ENCODE data around the gene CCDC149.

CCDC149 gene

DNA sequence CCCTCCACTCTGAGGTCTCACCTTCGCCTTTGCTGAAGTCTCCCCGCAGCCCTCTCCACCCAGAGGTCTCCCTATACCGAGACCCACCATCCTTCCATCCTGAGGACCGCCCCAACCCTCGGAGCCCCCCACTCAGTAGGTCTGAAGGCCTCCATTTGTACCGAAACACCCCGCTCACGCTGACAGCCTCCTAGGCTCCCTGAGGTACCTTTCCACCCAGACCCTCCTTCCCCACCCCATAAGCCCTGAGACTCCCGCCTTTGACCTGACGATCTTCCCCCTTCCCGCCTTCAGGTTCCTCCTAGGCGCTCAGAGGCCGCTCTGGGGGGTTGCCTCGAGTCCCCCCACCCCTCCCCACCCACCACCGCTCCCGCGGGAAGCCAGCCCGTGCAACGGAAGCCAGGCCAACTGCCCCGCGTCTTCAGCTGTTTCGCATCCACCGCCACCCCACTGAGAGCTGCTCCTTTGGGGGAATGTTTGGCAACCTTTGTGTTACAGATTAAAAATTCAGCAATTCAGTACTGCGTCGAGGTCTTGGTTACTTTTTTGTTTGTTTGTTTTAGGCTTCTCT, 112.4 kb downstream of the CCDC149 start:
- no peak for DNase-seq (ENCODE audit: low read depth)

DNA sequence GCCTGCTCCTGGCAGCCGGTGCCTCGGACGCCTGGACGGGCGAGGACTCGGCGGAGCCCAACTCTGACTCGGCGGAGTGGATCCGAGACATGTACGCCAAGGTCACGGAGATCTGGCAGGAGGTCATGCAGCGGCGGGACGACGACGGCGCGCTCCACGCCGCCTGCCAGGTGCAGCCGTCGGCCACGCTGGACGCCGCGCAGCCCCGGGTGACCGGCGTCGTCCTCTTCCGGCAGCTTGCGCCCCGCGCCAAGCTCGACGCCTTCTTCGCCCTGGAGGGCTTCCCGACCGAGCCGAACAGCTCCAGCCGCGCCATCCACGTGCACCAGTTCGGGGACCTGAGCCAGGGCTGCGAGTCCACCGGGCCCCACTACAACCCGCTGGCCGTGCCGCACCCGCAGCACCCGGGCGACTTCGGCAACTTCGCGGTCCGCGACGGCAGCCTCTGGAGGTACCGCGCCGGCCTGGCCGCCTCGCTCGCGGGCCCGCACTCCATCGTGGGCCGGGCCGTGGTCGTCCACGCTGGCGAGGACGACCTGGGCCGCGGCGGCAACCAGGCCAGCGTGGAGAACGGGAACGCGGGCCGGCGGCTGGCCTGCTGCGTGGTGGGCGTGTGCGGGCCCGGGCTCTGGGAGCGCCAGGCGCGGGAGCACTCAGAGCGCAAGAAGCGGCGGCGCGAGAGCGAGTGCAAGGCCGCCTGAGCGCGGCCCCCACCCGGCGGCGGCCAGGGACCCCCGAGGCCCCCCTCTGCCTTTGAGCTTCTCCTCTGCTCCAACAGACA, 113.1 kb downstream of the CCDC149 start:
- no peak for DNase-seq (ENCODE audit: low read depth)

DNA sequence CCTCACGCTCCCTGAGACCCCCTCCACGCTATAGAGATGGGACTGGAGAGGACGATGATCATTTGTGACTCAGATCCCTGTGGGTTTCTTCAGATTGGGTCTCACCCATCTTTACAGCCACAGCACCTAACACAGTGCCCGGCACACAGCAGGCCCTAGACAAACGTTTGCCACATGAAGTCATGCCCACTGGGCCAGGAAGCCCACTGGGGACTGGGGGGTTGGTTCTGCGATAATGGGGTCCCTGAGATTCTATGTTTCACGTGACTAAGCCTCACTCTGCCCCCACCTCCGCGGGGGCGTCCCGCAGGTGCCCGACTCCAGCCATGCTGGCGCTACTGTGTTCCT, 113.7 kb downstream of the CCDC149 start:
- no peak for DNase-seq (ENCODE audit: low read depth)

DNA sequence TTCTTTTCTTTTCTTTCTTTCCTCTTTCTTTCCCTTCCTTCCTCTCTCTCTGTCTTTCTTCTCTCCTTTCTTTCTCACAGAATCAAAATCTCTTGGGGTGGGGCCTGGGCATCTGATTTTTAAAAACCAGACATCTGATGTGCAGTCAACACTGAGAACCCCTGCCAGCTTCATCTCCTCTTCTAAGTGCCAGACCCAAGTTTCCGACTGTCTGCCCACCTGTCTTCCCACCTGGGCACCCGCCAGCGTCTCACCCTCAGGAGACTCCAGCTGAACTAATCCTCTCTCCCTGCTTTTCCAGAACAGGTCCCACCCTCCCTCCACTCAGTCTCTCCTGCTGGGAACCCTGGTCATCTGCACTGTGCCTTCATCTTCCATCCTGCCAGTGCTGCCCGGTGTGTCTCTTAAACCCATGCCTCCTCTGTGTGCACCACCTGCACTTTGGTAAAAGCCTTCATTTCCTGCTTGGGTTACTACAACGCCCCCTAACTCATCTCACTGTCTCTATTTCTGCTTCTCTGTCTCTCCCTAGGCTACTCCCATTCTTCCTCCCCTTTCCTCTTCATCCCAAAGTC, 114.7 kb downstream of the CCDC149 start:
- no peak for DNase-seq (ENCODE audit: low read depth)

DNA sequence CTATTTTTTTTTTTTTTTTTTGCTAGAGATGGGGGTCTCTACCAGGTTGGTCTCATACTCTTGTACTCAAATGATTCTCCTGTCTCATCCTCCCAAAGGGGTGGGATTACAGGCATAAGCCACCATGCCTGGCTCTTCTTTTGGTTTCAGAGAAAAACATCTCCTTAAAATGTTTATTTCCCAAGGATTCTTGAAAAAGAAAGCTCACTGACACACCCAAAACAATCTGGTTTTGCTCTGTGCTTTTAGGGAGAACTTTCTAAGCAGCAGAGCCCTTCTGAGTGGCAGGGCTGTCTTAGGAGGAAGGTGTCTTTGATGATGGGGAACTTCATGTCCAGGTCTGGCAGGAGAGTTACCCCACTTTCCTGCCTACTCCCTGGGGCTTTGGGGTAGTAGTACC, 116.2 kb downstream of the CCDC149 start:
- no peak for DNase-seq (ENCODE audit: low read depth)

DNA sequence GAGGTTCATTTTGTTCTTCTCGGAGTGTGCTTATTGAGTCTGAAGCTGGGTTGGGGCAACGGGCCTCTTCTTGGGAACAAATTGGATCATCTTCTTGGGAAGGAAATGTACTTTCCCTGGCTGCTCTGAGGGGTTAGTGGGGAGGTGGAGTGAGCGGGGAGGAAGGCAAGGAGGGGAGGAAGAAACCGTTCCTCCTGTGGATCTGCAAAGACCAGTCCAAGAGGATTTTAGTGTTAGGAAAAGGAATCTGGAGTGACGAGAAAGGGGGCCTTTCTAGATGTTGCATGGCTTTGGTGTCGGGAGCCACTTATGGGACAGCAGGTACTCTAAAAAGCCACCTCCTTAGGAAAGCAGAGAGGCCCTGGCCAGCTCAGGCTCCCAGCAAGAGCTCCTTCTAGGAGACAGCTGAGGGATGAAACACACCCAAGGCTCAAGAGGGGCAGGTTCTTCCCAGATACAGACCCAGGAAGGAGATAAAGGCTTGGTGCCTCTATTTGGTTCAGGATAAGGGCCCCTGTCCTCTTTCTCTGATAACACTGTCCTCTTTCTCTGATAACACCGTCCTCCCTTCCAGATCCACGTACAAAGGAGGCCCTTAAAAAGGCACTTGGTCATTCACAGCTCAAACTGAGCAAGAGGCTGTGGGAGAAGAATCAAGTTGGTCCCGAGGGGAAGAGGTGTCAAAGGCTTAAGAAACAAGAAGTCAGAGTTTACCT, 117.0 kb downstream of the CCDC149 start:
- DNase-seq (ENCODE audit: low read depth), result no peak

DNA sequence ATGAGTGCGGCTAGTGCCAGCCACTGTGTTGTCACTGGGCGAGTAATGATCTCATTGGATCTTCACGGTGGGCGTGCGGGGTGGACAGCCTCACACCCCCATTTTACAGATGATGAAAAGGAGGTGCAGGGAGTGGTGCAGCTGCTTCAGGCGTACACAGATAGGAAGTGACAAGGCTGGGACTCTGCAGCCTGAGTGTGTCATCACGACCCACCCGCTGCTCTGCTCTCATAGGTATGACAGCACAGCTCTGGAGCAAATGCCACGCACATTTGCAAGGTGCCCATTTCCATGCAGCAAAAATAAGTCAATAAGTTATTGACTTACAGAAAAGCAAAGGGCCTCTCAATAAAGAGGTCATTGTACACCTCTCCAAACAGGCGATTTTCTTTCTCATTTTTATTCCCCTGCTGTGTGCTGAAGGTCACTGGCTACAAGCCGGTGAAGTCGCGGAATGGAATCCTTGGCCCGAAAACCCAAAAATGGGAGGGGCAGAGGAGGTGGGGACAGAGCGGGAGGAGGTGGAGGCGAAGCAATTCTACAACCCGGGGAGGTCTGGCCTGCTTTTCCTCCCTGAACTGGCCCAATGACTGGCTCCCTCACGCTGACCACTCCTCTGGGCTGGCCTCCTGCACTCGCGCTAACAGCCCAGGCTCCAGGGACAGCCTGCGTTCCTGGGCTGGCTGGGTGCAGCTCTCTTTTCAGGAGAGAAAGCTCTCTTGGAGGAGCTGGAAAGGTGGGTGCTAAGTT, 117.8 kb downstream of the CCDC149 start, which contains the start of gene SOD3:
SOD3 (plus strand) TSS at position 658 of the 750 bp plus-strand sequence. CDS start 3,949 bp downstream, outside the sequence.
- DNase-seq (ENCODE audit: low read depth), result no peak

DNA sequence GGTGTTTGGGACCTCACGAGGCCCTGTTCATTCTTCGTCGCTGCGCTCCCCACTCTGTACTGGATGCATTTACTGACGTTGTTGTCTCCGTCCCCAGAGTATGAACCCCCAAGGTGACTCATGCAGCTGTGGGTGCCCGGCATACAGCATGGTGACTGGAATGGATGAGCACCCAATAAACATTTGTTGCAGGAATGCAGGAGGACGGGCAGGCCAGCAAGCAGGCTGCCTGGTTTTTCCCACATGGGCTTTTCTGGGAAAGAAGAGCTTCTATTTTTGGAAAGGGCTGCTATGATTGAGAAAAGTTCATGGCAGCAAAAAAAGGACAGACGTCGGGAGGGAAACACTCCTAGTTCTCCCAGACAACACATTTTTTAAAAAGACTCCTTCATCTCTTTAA, 118.4 kb downstream of the CCDC149 start:
- no peak for DNase-seq (ENCODE audit: low read depth)

DNA sequence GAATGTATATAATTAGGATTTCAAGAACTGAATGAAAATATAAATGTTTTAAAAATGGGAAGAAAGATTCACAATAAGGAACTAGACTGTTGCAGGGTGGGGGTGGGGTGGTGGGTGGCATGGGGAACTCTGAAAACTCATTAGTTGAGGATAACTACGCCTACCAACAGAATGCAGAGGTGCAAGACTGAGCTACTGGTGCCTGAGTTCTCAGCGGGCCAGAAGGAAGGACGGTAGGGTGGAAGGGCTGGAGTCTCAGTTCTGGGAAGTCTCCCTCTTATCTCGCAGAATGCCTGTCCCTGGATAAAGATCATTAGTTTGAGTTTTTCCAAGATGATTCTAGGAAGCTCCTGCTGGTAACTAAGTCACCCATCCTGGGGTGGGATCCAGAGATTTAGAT, 118.8 kb downstream of the CCDC149 start:
- no peak for DNase-seq (ENCODE audit: low read depth)

DNA sequence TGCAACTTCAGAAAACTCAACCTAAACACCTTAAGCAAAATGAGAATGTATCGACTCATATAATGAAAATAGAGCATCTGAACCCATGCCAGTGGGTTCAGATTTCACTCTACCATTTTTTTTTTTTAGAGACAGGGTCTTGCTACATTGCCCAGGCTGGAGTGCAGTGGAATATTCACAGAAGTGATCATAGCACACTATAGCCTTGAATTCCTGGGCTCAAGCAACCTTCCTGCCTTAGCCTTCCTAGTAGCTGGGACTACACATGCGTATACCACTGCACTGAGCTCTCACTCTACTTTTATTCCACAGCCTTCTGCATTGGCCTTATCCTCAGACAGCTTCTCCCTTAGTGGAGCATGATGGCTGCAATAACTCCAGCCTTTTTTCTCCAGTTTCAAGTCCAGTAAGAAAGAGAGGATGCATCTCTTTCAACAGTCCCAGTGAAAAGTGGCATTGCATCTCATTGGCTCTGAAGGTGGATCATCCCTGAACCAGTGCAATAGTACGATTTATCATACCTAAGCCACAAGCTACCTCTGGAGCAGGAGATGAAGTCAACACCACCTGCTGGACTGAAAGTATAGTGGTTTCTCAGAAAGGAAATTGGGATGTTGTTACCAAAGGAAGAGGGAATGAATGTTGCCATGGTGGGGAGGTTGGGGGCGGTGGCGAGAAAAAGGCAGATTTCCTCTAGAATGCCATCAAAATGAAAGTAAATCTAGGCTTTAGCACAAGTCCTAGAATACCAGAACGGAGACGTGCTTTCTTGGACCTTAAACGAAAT, 119.4 kb downstream of the CCDC149 start:
- no peak for DNase-seq (ENCODE audit: low read depth)

DNA sequence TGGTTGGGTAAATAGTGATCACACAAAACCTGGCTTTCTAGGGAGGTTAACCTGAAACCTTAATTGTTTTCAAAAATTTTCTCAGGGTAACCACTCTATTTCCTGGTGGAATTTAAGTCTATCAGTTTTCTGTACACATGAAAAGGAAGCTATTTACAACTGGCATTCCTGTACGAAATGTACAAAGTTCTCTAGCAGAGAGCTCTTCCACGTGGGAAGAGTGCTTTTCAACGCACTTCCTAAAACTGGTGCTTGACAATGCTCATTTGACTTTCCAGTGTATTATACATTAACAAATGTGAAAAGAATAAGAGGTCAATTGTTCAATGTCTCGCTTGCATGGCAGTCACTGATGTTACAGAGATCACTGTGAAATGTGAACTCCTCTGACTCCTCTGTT, 120.3 kb downstream of the CCDC149 start:
- no peak for DNase-seq (ENCODE audit: low read depth)

DNA sequence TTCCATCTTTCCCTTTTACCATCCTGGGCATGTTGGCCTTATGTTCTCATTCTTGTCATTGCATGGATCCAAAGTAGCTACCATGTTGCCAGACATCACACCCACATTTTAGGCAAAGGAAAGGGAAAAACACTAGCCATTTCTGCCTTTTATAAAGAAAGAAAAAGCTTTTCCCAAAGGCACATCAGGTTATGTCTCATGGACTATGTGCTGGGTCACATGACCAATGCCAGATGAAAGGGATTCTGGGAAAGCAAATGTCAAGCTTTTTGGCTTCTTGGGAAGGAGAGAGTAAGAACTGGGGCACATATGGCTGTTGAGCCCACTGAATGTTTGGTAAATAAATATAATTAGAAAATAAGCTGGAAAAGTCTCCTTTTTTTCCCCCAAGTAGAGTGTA, 121.8 kb downstream of the CCDC149 start:
- no peak for DNase-seq (ENCODE audit: low read depth)

DNA sequence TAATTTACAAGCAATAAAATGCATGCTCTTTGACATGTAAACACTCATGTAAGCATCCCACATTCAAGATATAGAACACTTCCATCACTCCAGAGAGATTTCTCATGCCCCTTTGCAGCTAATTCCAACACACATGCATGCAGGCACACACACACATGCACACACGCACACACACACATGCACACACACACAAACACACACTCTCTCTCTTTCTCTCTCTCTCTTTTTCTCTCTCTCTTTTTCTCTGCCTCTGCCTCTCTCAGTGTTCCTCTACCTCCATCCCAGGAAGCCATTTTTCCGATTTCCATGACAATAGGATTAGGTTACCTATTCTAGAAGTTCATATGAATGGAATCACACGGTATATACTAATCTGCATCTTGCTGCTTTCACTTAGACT, 129.3 kb downstream of the CCDC149 start:
- no peak for DNase-seq (ENCODE audit: low read depth)

DNA sequence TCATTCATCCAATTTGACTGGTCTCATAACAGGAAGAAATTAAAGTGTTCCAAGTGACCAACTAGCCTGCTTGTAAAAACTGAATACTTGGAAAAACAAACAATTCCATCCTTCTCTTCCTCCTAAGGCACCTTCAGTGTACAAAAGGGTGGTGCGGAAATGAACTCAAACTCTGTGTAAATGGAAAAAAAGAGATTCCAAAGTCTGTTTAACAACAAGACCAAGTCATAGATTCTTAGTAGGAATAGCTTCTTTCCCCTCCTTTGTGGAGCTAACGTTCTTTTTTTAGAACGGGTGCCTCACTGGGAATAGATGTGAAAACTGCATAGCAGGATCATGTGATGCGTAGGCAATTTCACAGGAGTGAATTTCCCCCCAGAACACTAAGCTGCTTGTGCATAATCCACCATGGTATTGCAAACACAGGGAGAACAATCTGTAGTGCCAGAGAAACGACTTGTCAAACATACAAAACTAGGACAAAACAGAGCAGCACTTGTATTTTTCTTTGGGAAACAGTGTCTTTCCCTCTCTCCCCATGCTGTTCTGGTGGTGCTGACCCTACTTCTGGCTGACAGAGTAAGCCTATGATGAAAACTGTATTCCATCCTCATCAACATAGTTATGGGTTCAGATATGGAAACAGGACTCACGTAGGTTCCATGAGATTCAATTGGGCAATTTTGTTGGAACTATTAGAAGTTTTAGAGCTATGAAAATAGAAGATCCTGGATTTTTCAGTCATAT, 130.7 kb downstream of the CCDC149 start:
- no peak for DNase-seq (ENCODE audit: low read depth)

DNA sequence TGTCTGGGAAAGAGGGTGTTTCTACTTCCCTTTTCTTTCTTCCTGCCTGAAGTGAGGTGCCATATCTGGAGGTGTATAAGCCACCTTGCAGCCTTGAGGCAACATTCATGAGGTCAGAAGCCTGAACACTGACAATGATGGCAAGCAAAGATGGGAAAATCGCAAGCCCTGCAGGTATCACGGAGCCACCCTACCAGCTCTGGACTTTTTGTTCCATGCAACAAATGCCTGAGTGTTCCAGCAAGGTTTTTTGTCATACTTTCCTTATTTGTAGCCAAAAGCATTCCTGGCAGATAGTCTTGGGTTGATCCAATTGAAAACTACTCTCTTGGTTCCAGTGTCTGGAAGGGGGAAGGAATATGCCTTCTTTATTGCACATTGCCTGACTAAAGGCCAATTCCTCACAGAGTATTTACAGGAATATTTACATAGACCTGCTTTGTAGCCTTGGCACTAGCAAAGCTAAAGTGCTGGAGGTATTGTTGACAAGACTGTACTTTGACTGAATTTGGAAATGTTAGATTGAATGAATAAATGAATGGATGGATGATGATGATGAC, 131.8 kb downstream of the CCDC149 start:
- no peak for DNase-seq (ENCODE audit: low read depth)

DNA sequence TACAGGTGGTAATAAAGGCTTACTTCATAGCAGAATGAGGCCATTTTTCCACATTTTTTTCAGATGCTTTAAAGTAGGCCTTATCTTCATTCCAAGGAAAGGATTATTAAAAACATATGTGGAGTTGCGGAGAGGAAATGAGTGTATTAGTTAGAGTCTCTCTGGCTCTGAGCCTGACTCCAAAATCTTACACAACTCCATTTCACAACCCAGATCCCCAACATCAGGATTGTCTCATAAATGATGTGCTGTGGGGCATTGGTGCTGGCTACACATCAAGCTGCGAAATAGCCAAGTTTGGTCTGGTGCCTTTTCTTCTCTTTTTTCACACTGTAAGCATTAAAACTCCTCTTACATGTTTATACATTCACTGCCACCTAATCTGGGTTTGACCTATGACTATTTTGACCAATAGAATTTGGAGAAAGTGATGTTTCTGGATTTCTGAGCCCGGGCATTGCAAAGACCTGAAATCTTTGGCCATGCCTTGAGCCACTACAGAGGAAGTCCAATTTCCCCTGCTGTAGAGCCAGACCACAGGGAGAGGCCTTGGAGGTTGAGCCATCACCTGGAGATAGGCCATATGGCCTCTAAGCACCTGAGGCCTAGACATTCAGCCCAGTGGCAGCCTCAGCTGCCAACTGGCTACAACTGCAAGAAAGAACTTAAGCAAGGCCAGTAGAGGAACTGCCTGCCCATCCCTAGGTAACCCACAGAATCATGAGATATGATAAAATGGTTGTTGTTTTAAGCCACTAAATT, 134.2 kb downstream of the CCDC149 start:
- no peak for DNase-seq (ENCODE audit: low read depth)

DNA sequence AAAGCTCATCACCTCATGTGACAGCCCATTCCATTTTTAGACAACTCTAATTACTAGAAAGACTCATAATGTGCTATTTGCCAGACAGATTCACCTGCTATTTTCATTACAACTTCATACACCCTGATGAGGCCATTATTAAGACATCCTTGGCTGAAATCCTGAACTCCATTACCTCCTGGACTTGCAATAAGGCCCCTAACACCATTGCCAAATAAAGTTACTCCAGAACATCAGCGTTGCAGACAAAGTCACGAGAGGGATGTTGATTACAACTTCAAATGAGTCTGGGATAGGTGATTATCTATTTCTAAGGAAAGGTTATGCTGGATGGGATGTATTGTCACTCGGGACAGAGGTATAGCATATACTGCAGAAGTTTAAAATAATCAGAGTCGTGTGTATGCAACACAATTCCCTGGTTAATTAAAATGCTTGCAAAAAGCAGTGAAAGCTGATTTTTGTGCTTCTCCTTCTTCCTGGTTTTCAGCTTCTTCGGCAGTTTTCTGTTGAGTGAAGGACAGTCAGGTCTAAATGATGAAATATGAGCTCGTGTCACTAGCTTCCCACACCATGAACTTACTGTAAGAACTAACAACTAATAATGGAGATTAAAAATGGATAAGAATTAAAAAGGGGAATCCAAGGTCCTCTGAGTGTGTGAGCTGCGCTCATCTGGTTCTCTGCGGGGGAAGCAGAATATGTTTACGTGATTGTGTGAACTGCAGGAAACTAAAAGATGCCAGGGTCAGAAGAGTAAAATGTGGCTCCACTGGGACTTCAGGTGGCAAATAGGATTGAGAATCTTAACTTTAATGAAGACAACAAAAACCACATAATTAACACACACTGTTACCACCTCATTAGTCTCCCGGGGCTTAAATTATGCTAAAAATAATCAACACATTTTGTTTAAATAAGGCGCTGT, 135.0 kb downstream of the CCDC149 start:
- DNase-seq (ENCODE audit: low read depth), result no peak

DNA sequence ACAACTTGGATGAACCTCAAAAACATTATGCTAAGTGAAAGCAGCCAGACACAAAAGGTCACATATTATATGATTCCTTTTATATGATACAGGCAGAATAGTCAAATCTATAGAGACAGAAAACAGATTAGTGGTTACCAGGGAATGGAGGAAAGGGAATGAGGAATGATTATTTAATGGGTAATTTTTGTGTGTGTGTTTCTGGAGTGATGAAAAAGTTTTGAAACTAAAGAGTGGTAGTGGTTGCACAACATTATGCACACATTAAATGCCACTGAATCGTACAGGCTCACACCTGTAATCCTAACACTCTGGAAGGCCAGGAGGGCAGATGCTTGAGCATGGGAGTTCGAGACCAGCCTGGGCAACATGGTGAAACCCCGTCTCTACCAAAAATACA, 137.1 kb downstream of the CCDC149 start:
- no peak for DNase-seq (ENCODE audit: low read depth)

Data from activated T-cell treated with anti-CD3 and anti-CD28 coated beads for 24 hours (primary cell).